Ishikawa (cell line): ENCODE data around the gene MID2.

Experiments used
- CEBPB ChIP-seq: IDR thresholded peaks from 2 replicates; pipeline ENCODE4 v1.6.1; 2012
- CREB1 ChIP-seq: IDR thresholded peaks from 2 replicates; pipeline ENCODE4 v1.6.1; 2012; ENCODE audit warnings: low read depth
- EGR1 ChIP-seq: IDR thresholded peaks from 2 replicates; pipeline ENCODE4 v1.6.1; 2012
- EP300 ChIP-seq: IDR thresholded peaks from 2 replicates; pipeline ENCODE4 v1.6.1; 2012; ENCODE audit warnings: borderline replicate concordance
- FOXM1 ChIP-seq: IDR thresholded peaks from 2 replicates; pipeline ENCODE4 v1.6.1; 2012; ENCODE audit warnings: low read depth, borderline replicate concordance
- NFIC ChIP-seq: IDR thresholded peaks from 2 replicates; pipeline ENCODE4 v1.6.1; 2012
- RAD21 ChIP-seq: IDR thresholded peaks from 2 replicates; pipeline ENCODE4 v1.6.1; 2012; ENCODE audit warnings: low read depth
- TAF1 ChIP-seq: IDR thresholded peaks from 2 replicates; pipeline ENCODE4 v1.6.1; 2012; ENCODE audit warnings: low read depth, mild to moderate bottlenecking
- TCF12 ChIP-seq: IDR thresholded peaks from 2 replicates; pipeline ENCODE4 v1.6.1; 2012; ENCODE audit warnings: low read depth
- TEAD4 ChIP-seq: IDR thresholded peaks from 2 replicates; pipeline ENCODE4 v1.6.1; 2012
- YY1 ChIP-seq: IDR thresholded peaks from 2 replicates; pipeline ENCODE4 v1.6.1; 2012; ENCODE audit warnings: low read depth
- ZBTB7A ChIP-seq: IDR thresholded peaks from 2 replicates; pipeline ENCODE4 v1.6.1; 2012; ENCODE audit warnings: low read depth
- TF ChIP-seq, protein P1 (sequence below): IDR thresholded peaks from 2 replicates; pipeline ENCODE4 v1.6.1; 2012
- TF ChIP-seq, protein P2 (sequence below): IDR thresholded peaks from 2 replicates; pipeline ENCODE4 v1.6.1; 2012; ENCODE audit warnings: low read depth, mild to moderate bottlenecking
- TF ChIP-seq, protein P3 (sequence below): IDR thresholded peaks from 2 replicates; pipeline ENCODE4 v1.6.1; 2012

MID2 gene

DNA sequence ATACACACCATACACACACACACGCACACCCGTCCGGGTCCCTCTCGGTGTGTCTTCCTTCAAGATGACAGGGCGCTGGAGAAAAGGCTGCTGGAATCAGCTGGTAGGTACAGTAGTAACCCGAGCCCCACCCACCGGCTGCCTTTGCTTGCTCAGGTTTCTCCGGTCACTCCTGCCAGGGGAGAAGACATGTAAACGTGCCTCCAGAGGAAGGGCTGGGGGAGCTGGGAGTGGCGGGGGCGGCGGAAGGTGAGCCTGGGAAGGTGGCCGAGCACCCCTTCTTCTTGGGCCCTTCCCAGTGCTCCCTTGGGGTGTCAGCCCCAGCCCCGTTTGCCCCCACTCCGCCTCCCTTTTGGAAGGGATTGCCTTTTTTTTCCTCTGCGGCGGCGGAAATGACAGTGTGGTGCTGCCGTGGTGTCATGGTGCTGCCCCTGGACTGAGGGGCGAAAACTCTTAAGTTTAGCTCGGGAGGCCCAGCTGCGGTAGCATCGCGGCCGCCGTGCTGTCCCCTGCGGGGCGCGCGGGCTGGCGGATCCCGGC lies at the start of gene MID2:
Gene MID2 (plus strand): TSS at position 169 of the 540 bp plus-strand sequence. CDS start 561 bp downstream, outside the sequence.
- TF ChIP-seq TAF1, result 0 out of 2 replicates have a peak, but pooled peaks have one; percentile 45
- no peak for TF ChIP-seq EGR1

DNA sequence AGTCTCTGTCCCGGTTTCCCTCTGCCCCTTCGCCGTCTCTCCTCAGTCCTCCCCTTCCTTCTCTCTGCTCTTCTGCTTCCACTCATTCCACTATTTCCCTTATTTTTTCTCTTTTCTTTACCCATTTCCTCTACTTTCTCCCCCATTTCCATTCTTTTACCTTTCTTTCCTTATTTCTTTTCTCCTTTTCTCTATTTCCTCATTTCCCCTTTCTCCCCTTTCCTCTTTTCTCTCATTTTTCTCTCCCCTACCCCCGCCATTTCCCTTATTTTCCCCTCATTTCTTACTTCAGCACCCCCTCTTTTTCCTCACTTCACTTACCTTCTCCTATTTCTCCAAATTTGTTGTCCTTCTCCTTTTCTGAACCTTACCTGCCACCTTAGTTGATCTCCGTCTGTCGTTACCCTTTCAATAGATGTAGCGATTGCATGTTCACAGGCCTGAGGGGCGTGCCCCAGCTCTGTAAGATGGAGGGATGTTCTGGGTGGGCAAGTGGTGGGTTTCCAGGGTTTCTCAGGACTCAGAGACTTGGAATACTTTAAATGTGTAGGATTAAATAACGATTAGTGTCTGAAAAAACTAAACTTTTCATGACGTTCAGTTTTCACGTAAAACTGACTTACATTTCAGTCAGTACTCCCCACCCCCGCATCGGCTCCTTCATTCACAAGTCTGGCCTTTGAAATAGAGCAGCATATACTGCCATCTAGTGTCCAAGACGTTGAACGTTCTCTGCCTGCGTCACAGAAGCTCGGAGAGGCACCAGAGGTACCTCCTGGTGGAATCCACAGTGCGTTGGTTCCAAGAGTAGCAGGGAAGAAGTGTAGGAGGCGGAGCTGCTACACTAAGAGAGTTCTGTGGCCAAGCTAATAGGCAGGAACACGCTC lies 48.8 kb upstream of the MID2 start:
- TF ChIP-seq EGR1, result peak; percentile 76
- TF ChIP-seq NFIC, result no peak
- no peak for TF ChIP-seq TEAD4
- no peak for TF ChIP-seq TCF12
- TF ChIP-seq RAD21, result peak; percentile 79
- TF ChIP-seq YY1, result no peak
- no peak for TF ChIP-seq FOXM1
- no peak for TF ChIP-seq TAF1
- TF ChIP-seq ZBTB7A, result no peak
- no peak for TF ChIP-seq CEBPB
- TF ChIP-seq EP300, result no peak
- no peak for TF ChIP-seq CREB1
- TF ChIP-seq, protein P1, sequence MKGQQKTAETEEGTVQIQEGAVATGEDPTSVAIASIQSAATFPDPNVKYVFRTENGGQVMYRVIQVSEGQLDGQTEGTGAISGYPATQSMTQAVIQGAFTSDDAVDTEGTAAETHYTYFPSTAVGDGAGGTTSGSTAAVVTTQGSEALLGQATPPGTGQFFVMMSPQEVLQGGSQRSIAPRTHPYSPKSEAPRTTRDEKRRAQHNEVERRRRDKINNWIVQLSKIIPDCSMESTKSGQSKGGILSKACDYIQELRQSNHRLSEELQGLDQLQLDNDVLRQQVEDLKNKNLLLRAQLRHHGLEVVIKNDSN, result no peak
- TF ChIP-seq, protein P2, sequence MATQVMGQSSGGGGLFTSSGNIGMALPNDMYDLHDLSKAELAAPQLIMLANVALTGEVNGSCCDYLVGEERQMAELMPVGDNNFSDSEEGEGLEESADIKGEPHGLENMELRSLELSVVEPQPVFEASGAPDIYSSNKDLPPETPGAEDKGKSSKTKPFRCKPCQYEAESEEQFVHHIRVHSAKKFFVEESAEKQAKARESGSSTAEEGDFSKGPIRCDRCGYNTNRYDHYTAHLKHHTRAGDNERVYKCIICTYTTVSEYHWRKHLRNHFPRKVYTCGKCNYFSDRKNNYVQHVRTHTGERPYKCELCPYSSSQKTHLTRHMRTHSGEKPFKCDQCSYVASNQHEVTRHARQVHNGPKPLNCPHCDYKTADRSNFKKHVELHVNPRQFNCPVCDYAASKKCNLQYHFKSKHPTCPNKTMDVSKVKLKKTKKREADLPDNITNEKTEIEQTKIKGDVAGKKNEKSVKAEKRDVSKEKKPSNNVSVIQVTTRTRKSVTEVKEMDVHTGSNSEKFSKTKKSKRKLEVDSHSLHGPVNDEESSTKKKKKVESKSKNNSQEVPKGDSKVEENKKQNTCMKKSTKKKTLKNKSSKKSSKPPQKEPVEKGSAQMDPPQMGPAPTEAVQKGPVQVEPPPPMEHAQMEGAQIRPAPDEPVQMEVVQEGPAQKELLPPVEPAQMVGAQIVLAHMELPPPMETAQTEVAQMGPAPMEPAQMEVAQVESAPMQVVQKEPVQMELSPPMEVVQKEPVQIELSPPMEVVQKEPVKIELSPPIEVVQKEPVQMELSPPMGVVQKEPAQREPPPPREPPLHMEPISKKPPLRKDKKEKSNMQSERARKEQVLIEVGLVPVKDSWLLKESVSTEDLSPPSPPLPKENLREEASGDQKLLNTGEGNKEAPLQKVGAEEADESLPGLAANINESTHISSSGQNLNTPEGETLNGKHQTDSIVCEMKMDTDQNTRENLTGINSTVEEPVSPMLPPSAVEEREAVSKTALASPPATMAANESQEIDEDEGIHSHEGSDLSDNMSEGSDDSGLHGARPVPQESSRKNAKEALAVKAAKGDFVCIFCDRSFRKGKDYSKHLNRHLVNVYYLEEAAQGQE, result no peak
- TF ChIP-seq, protein P3, sequence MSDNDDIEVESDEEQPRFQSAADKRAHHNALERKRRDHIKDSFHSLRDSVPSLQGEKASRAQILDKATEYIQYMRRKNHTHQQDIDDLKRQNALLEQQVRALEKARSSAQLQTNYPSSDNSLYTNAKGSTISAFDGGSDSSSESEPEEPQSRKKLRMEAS, result no peak

DNA sequence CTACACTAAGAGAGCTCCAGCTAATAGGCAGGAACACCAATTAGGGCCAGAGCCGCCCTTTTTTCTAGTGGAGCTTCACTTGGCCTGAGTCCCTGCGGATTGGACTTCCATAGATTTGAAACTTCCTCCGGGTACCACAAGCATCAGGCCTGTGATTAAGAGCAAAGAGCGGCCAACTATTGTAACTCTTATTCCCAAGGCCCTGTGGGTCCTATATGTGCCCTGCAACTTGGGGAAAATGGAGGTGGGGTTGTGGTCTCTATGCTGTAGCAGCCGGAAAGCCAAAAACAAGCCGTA lies 48.2 kb upstream of the MID2 start, which contains the start of gene NCBP2L:
Gene NCBP2L (plus strand): TSS at position 198 of the 297 bp plus-strand sequence. CDS start 16,488 bp downstream, outside the sequence.
- TF ChIP-seq, protein P2, result no peak
- TF ChIP-seq FOXM1, result no peak
- TF ChIP-seq, protein P3, result no peak
- TF ChIP-seq RAD21, result no peak
- TF ChIP-seq TEAD4, result no peak
- no peak for TF ChIP-seq NFIC
- TF ChIP-seq, protein P1, result no peak
- no peak for TF ChIP-seq EGR1
- no peak for TF ChIP-seq CREB1
- no peak for TF ChIP-seq ZBTB7A
- no peak for TF ChIP-seq EP300
- TF ChIP-seq YY1, result no peak
- TF ChIP-seq CEBPB, result no peak

DNA sequence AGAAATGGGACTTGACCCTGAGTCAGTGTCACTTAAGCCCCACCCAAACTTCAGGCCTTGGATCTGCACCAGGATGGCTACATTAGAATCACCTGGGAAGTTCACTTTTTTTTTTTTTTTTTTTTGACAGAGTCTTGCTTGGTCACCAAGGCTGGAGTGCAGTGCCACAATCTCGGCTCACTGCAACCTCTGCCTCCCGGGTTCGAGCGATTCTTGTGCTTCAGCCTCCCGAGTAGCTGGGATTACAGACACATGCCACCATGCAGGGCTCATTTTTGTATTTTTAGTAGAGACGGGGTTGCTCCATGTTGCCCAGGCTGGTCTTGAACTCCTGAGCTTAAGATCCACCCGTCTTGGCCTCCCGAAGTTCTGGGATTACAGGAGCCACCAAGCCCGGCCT lies 45.1 kb upstream of the MID2 start:
- TF ChIP-seq YY1 (no peak), NFIC (no peak), ZBTB7A (no peak), CREB1 (no peak), CEBPB (no peak)

DNA sequence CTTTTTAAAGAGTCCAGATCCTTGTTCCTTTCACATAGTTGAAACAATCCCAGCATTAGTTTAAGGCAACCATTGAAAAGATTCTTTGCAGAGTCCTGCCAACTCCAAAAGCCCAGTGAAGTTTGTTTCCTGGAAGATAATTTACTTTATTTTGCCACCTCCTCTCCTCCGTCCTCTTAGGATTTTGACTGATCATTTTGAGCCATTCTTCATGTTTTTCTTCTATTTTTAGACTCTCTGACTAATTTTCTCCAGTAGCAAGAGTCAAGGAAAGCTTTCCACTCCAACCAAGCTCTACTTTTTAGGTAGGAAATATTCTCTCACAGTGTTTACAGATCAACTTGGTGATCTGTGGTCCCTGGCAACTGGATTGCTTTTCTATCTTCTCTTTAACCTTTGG lies 37.8 kb upstream of the MID2 start:
- TF ChIP-seq FOXM1, result no peak

DNA sequence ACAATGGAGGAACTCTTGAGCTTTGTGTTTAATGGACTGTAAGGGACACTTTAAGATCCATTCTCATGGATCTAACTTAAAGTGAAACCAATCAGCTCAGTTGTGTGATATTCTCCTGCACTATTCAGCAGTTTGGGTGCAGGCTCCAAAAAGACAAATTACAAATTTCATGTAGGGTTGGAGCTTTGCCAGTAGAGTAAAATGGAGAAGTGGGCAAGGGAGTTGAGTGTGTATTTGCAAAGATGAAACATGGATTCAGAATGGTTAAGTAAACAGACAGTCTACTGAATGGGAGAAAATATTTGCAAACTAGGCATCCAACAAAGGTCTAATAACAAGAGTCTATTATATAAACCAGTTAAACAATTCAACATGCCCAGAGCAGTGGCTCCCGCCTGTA lies 21.2 kb upstream of the MID2 start:
- TF ChIP-seq RAD21 (no peak), NFIC (no peak), CREB1 (no peak), CEBPB (no peak), TAF1 (no peak), TCF12 (no peak), EP300 (no peak), FOXM1 (no peak), EGR1 (no peak), ZBTB7A (no peak), YY1 (no peak), TEAD4 (no peak)
- TF ChIP-seq, protein P1, result no peak
- TF ChIP-seq, protein P2, result no peak
- TF ChIP-seq, protein P3, result no peak
